Keratinocyte (primary cell): ENCODE measurements around the gene BRSK1. TPM values are rescaled to one million over a fixed set of nuclear protein-coding genes. Genes with fewer than 3 reads are reported as not detected.

Experiments used
- DNase-seq: peaks from one replicate; pipeline ENCODE4 v3.0.0-alpha.2; 2011; ENCODE audit warnings: low read depth, missing footprints, low spot score
- FAIRE-seq: peaks from 2 replicates; lab custom pipeline; 2011; peaks lifted over from hg19 to GRCh38; lab: Jason Lieb, UNC
- H2AFZ ChIP-seq: 2 replicates; pipeline ENCODE4 v1.6.0; 2012; ENCODE audit warnings: low read length, control low read depth, inconsistent platforms; ENCODE audit not compliant: control insufficient read depth
- H3K27ac ChIP-seq: 2 replicates; pipeline ENCODE4 v1.5.1; 2011; ENCODE audit warnings: low read length; ENCODE audit not compliant: control insufficient read depth, insufficient read depth
- H3K27me3 ChIP-seq: 3 replicates; pipeline ENCODE4 v1.6.0; 2011; ENCODE audit warnings: low read length; ENCODE audit not compliant: control insufficient read depth, insufficient read depth; ENCODE audit errors: extremely low read depth
- H3K36me3 ChIP-seq, 2 experiments: 2 replicates in 1 of 2; 3 replicates in 1 of 2; pipeline ENCODE4 v1.5.1; 2011; ENCODE audit warnings: low read length in 2 of 2, mild to moderate bottlenecking in 1 of 2; ENCODE audit not compliant: control insufficient read depth in 2 of 2, insufficient read depth in 2 of 2; ENCODE audit errors: extremely low read depth in 1 of 2
- H3K4me1 ChIP-seq: 3 replicates; pipeline ENCODE4 v1.5.1; 2011; ENCODE audit warnings: low read length; ENCODE audit not compliant: control insufficient read depth, insufficient read depth; ENCODE audit errors: extremely low read depth
- H3K4me2 ChIP-seq: 3 replicates; pipeline ENCODE4 v1.6.0; 2011; ENCODE audit warnings: low read depth, low read length; ENCODE audit not compliant: control insufficient read depth, insufficient read depth; ENCODE audit errors: extremely low read depth
- H3K4me3 ChIP-seq, 3 experiments: fragments of 200-600 bp in 1 of 3; sonication (generic) in 1 of 3; 2 replicates in 2 of 3; 3 replicates in 1 of 3; pipeline ENCODE4 v1.5.1; 2011 to 2016; ENCODE audit warnings: low read length in 3 of 3, mild to moderate bottlenecking in 3 of 3, control low read depth in 2 of 3, inconsistent platforms in 1 of 3, low read depth in 1 of 3, mixed read lengths in 1 of 3, mixed run types in 1 of 3, moderate library complexity in 1 of 3; ENCODE audit not compliant: control insufficient read depth in 2 of 3, insufficient read depth in 2 of 3; ENCODE audit errors: extremely low read depth in 1 of 3
- H3K79me2 ChIP-seq: 2 replicates; pipeline ENCODE4 v1.6.0; 2012; ENCODE audit warnings: low read length; ENCODE audit not compliant: control insufficient read depth, insufficient read depth
- H3K9ac ChIP-seq: 3 replicates; pipeline ENCODE4 v1.6.0; 2011; ENCODE audit warnings: low read length; ENCODE audit not compliant: control insufficient read depth, insufficient read depth; ENCODE audit errors: extremely low read depth
- H3K9me1 ChIP-seq: 3 replicates; pipeline ENCODE4 v1.6.0; 2011; ENCODE audit warnings: low read length; ENCODE audit not compliant: control insufficient read depth, insufficient read depth; ENCODE audit errors: extremely low read depth
- H3K9me3 ChIP-seq: 2 replicates; pipeline ENCODE4 v1.5.1; 2012; ENCODE audit warnings: low read depth, low read length; ENCODE audit not compliant: control insufficient read depth
- H4K20me1 ChIP-seq: 3 replicates; pipeline ENCODE4 v1.6.0; 2011; ENCODE audit warnings: low read length; ENCODE audit not compliant: control insufficient read depth, insufficient read depth; ENCODE audit errors: extremely low read depth
- CTCF ChIP-seq, 3 experiments: IDR thresholded peaks in 1 of 3; conservative IDR thresholded peaks in 1 of 3; optimal IDR thresholded peaks in 1 of 3; 2 replicates in 2 of 3; 3 replicates in 1 of 3; pipeline versions ENCODE3 to v1.5.1; 2011; ENCODE audit warnings: low read length in 3 of 3, mild to moderate bottlenecking in 3 of 3, moderate library complexity in 2 of 3, control low read depth in 1 of 3, inconsistent platforms in 1 of 3; ENCODE audit not compliant: insufficient read depth in 2 of 3; ENCODE audit errors: extremely low read depth in 1 of 3
- EZH2 ChIP-seq: IDR thresholded peaks from one replicate; pipeline ENCODE4 v1.6.1; 2012; ENCODE audit warnings: inconsistent platforms, mild to moderate bottlenecking, low read length, moderate library complexity
- dilution Hi-C: fragments of 300-500 bp; cut with MboI; formaldehyde crosslinking; loops from one replicate; pipeline ENCODE4 v1.7.0; 2020; ENCODE audit warnings: low sequenced_read_pairs; ENCODE audit not compliant: extremely low pct_ligation_motif_present
- polyA plus RNA-seq, 5 experiments: library from polyadenylated mRNA; depleted of rRNA in 3 of 5; stranded (reverse) in 3 of 5; stranded (forward) in 1 of 5; unstranded in 1 of 5; fragments of >200 nt; gene quantifications; 1 replicate in 1 of 5; 2 replicates in 3 of 5; 3 replicates in 1 of 5; pipeline versions ENCODE4 v1.2.1 to v1.2.3, GENCODE V29; 2011 to 2012; ENCODE audit warnings: missing spikeins in 2 of 5, low read depth in 1 of 5, low replicate concordance in 1 of 5

The BRSK1 gene
- polyA plus RNA-seq, 1 donor (not counting 4 experiments of a cell fraction or from before 2014, with no cell fraction given), result 0.46 TPM

- H3K4me3 ChIP-seq, result no peak overlapping the region
- dilution Hi-C loops, result no loop called here
- H3K4me1 ChIP-seq, result peaks cover 39% of the 10 kb centered on the region
These were observed 30.8 kb upstream of the BRSK1 start for GRCh38 chr19:55252760-55253663.

GRCh38 chr19:55253842-55254624 is 29.8 kb upstream of the BRSK1 start:
- Histone ChIP-seq H3K9me1 (peaks cover 15% of the 10 kb centered on the region), H3K9me3 (no peaks in the 10 kb centered on the region), H4K20me1 (peaks cover 61% of the 10 kb centered on the region), H3K27me3 (no peaks in the 10 kb centered on the region), H3K4me3 (no peak overlapping the region), H3K36me3 (peaks cover 7 to 13% of the 10 kb centered on the region in 2 experiments), H3K9ac (no peak overlapping the region), H3K27ac (no peak overlapping the region), H2AFZ (no peak overlapping the region), H3K4me2 (no peak overlapping the region), H3K79me2 (peaks cover 95% of the 10 kb centered on the region), H3K4me1 (peaks cover 35% of the 10 kb centered on the region)
- TF ChIP-seq EZH2 (no peak), CTCF (optimal IDR thresholded peaks at IDR 0.05 in 1 of 3, IDR thresholded peaks at IDR 0.05 in 1 of 3, conservative IDR thresholded peaks at IDR 0.05 in 1 of 3; ENCODE audit: extremely low read depth in 1 of 3, insufficient read depth in 2 of 3, low read length in 3 of 3) (no peak)
- dilution Hi-C loops, result no loop called here
- DNase-seq, result no peak
- FAIRE-seq, result no peak

More at GRCh38 chr19:55252760-55253663, 30.8 kb upstream of the BRSK1 start:
- TF ChIP-seq CTCF (optimal IDR thresholded peaks at IDR 0.05 in 1 of 3, IDR thresholded peaks at IDR 0.05 in 1 of 3, conservative IDR thresholded peaks at IDR 0.05 in 1 of 3; ENCODE audit: extremely low read depth in 1 of 3, insufficient read depth in 2 of 3, low read length in 3 of 3) (no peak), EZH2 (no peak)
- Histone ChIP-seq H3K36me3 (peaks cover 7 to 16% of the 10 kb centered on the region in 2 experiments), H3K9ac (no peak overlapping the region), H3K9me1 (peaks cover 16% of the 10 kb centered on the region), H3K79me2 (peaks cover 99% of the 10 kb centered on the region), H3K27ac (no peak overlapping the region), H3K4me2 (no peak overlapping the region), H3K27me3 (no peaks in the 10 kb centered on the region), H3K9me3 (no peaks in the 10 kb centered on the region), H2AFZ (no peak overlapping the region), H4K20me1 (peaks cover 65% of the 10 kb centered on the region)
- FAIRE-seq (no peak), DNase-seq (no peak)
